Psoas muscle (tissue), 8 donors: Measurements from ENCODE around the gene TUBB1. TPM values are rescaled to one million over a fixed set of nuclear protein-coding genes. Genes with fewer than 3 reads are reported as not detected.

Experiments used
- ATAC-seq, 4 donors: fragments of 200-7000 bp; cut with Tn5 transposase; one replicate each; pipeline ENCODE4 v1.9.1; 2020; ENCODE audit warnings: moderate library complexity in 3 of 4, mild to moderate bottlenecking in 2 of 4
- DNase-seq, 2 donors: peaks; one replicate each; pipeline ENCODE4 v3.0.0-alpha.2; 2020
- H3K27ac ChIP-seq: fragments of 200-600 bp; one replicate; pipeline ENCODE4 v1.8.0; 2022
- H3K27me3 ChIP-seq, 3 donors: fragments of 200-600 bp in 1 of 3; one replicate each; pipeline versions ENCODE4 v1.6.1 to v1.8.0; 2013 to 2022; ENCODE audit warnings: low read length in 2 of 3, mild to moderate bottlenecking in 2 of 3, moderate library complexity in 1 of 3; ENCODE audit not compliant: insufficient read depth in 3 of 3
- H3K36me3 ChIP-seq, 2 donors: fragments of 200-600 bp in 1 of 2; one replicate each; pipeline versions ENCODE4 v1.6.1 to v1.8.0; 2013 to 2022; ENCODE audit warnings: low read depth in 1 of 2, mild to moderate bottlenecking in 1 of 2, moderate library complexity in 1 of 2; ENCODE audit not compliant: insufficient read depth in 1 of 2
- H3K4me1 ChIP-seq: fragments of 200-600 bp; one replicate; pipeline ENCODE4 v1.8.0; 2022
- H3K4me3 ChIP-seq: fragments of 200-600 bp; one replicate; pipeline ENCODE4 v1.8.0; 2022; ENCODE audit warnings: mild to moderate bottlenecking
- H3K9me3 ChIP-seq: fragments of 200-600 bp; one replicate; pipeline ENCODE4 v1.8.0; 2022
- CTCF ChIP-seq: fragments of 200-600 bp; IDR thresholded peaks from one replicate; pipeline ENCODE4 v1.8.0; 2022; ENCODE audit warnings: antibody characterized with exemption
- WGBS, 3 donors: extraction: QIAGEN DNeasy Blood & Tissue Kit; methylation state at CpG; one replicate each; pipeline versions ENCODE4 v1.1.6 to v1.1.7; 2013; 5-methylcytosine and 5-hydroxymethylcytosine counted together
- intact Hi-C, 2 donors: fragments of 100-400 bp; cut with DNase I; formaldehyde crosslinking; loops; one replicate each; pipeline versions ENCODE4 v1.11.0 to v1.14.2; 2022
- polyA plus RNA-seq, 3 donors: library from polyadenylated mRNA; stranded (reverse); fragments of 200-250 nt; gene quantifications; one replicate each; pipeline ENCODE4 v1.2.3, GENCODE V29; 2013
- total RNA-seq, 4 donors: library from RNA; stranded (reverse); fragmentation: NEBNext Ultra II Directional in 2 of 4; extraction: Animal tissue kit (Norgen Biotek cat#: 25700) in 2 of 4; gene quantifications; one replicate each; pipeline versions ENCODE4 v1.2.1 to v1.2.4, GENCODE V29; 2021 to 2023
- donor health status: healthy with polysubstance abuse.
- donor health status: DM: no; HTN: no; CAD: no; lungs with moderate emphysema.
- donor health status: Bipolar disorder and iron deficiency.
- donor health status: healthy.
- donor health status: DM: yes; HTN: yes; CAD: no.
- donor health status: DM: no; HTN: no; CAD: no.
- donor health status: DM: no; HTN: no; CAD: no.
- donor health status: DM: yes; HTN: yes; CAD: no.

The TUBB1 gene
- total and polyA plus RNA-seq, 7 donors, result 0.03 to 0.32 (median 0.12) TPM; not detected in 1

DNA sequence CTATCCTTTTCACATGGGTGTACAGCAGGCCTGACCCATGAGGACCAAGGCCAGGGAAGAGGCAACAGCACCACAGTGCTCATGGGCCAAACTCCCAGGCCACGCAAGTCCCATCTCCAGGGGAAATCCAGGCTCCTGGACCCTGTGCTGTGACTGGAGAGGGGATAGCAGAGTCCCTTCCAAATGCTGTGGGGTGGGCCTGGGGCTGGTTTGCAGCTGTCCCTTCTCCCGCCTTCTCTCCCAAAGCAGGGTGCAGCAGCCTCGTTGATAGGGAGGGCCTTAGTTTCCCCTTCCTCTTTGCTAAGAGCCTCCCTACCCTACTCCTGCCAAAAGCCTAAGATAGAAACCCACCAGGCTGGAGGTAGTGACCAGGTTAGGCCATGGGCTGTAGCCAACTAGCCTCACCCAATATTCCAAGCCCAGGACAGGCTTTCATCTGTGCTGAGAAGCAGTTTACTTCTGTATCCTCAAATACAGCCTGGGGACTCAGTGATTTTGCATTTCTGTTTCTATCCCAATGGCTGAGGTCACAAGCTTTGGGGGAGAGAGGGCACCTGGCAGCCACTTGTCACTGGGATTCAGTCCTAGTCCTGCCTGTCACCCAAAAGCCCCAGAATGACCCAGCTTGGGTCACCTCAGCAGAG lies 13.6 kb upstream of the TUBB1 start:
- Histone ChIP-seq H3K27ac (peak overlapping the region; percentile 84), H3K27me3 (no peaks in the 10 kb centered on the region), H3K4me1 (peaks cover 15% of the 10 kb centered on the region), H3K9me3 (no peaks in the 10 kb centered on the region), H3K4me3 (peak overlapping the region; percentile 94), H3K36me3 (peaks cover 0 to 25% of the 10 kb centered on the region in 2 donors)
- no peak for ATAC-seq
- no peak for DNase-seq
- no peak for TF ChIP-seq CTCF
- intact Hi-C loops, result no loop called here
- WGBS, 3 donors, result 53 to 64% (median 55%) methylated on average over 3 of the region's 3 CpGs

DNA sequence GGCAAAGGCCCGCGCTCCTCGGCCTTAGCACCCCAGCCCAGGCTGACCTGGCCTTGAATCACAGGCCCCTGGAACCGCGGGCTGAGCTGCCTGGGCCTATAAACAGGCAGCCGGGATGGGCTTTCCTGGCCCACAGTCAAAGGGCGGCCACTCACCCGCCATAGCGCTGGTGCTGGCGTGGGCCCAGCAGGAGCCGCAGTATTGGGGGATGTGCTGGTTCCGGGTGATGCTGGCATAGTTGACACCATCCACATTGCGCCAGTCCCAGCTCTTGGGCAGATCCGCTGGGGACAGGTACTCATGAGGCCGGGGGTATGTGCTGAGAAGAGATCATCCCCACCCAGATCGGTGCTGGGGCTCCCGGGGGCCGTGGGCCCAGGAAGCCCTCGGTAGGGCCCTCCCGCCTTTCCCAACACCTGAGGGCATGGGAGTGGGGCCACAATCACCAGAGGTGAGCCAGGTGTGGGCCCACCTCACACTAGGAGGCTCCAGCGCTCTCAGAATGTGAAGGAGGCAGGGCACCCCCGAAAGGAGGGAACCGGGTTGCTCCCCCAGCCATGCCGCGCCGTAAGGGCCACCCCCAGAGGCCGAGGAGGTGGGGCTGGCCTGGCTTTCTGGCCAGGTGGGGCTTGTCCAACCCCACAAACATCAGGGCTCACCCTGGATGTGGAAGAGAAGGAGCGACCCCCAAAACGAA lies 12.9 kb upstream of the TUBB1 start:
- intact Hi-C loops, result no loop called here
- Histone ChIP-seq H3K27ac (peak overlapping the region; percentile 84), H3K4me1 (peaks cover 18% of the 10 kb centered on the region), H3K9me3 (no peaks in the 10 kb centered on the region), H3K4me3 (peak overlapping the region; percentile 94), H3K36me3 (peaks cover 0 to 18% of the 10 kb centered on the region in 2 donors), H3K27me3 (no peaks in the 10 kb centered on the region)
- ATAC-seq (peak; percentile 7 to 27 (median 16)), DNase-seq (peak; percentile 40 to 62)
- WGBS, 3 donors, result 14 to 28% (median 19%) methylated on average over 29 of the region's 29 CpGs
- no peak for TF ChIP-seq CTCF

- Histone ChIP-seq H3K36me3 (peaks cover 0 to 11% of the 10 kb centered on the region in 2 donors), H3K27ac (peak within 1 kb of the TSS; percentile 84), H3K4me1 (peaks cover 18% of the 10 kb centered on the region), H3K9me3 (no peaks in the 10 kb centered on the region), H3K4me3 (peak within 1 kb of the TSS; percentile 94), H3K27me3 (no peaks in the 10 kb centered on the region)
- DNase-seq, result peak; percentile 79 to 82
- intact Hi-C loops, result no loop called here
- WGBS, 3 donors, result 6 to 15% (median 11%) methylated on average over 35 to 82 of the region's 82 CpGs
- TF ChIP-seq CTCF, result no peak
- peak; percentile 79 to 88 (median 85) for ATAC-seq
Measured at GRCh38 chr20:59006864-59007664, 12.2 kb upstream of the TUBB1 start, which contains the start of gene CTSZ. TSS of gene CTSZ (minus strand) at chr20:59007254. CDS start at chr20:59007128, 126 bp downstream.

GRCh38 chr20:59007665-59008511 lies 11.3 kb upstream of the TUBB1 start:
- peak; percentile 44 to 69 for DNase-seq
- no peak for ATAC-seq
- WGBS, 3 donors, result 85 to 90% (median 87%) methylated on average over 24 of the region's 24 CpGs
- H3K9me3 ChIP-seq, result no peaks in the 10 kb centered on the region
- intact Hi-C loops, result no loop called here
- TF ChIP-seq CTCF, result no peak
- H3K4me3 ChIP-seq, result peak overlapping the region; percentile 94
- H3K36me3 ChIP-seq, result peaks cover 0 to 10% of the 10 kb centered on the region in 2 donors
- peak overlapping the region; percentile 84 for H3K27ac ChIP-seq
- no peaks in the 10 kb centered on the region for H3K27me3 ChIP-seq
- H3K4me1 ChIP-seq, result peaks cover 18% of the 10 kb centered on the region
